Mesenteric fat pad (tissue), 1 donor: ENCODE measurements around the gene GBX2. TPM values are rescaled to one million over a fixed set of nuclear protein-coding genes. Genes with fewer than 3 reads are reported as not detected.

Experiments
- DNase-seq: peaks from one replicate; pipeline ENCODE4 v3.0.0-alpha.2; 2020; ENCODE audit warnings: low spot score
- total RNA-seq: library from RNA; stranded (reverse); fragmentation: NEBNext Ultra II Directional; extraction: Animal tissue kit (Norgen Biotek cat#: 25700); gene quantifications from one replicate; pipeline ENCODE4 v1.2.1, GENCODE V29; 2021
- donor health status: DM: yes; HTN: yes; CAD: no.

GBX2 gene
- total RNA-seq, 1 donor from 2014 or later = not detected

DNA sequence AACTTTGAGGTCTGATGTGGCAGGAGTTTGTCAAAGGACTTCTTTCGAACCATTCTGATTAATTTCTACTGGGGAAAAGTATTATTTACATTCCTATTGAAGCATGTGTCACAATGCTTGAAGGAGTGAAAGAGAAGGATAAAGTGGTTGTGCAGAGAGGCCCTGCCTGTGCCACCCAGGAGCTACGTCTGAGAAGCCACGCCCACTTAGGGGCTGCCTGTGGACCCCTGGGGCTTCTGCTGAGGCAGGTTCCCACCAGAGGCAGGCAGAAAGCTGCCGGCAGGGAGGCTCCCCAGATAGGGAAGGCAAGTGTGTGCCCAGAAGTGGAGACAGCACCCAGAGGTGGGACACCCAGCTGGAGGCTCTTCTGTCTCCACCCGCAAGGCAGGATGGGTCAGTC is 47.4 kb downstream of the GBX2 start:
- no peak for DNase-seq

DNA sequence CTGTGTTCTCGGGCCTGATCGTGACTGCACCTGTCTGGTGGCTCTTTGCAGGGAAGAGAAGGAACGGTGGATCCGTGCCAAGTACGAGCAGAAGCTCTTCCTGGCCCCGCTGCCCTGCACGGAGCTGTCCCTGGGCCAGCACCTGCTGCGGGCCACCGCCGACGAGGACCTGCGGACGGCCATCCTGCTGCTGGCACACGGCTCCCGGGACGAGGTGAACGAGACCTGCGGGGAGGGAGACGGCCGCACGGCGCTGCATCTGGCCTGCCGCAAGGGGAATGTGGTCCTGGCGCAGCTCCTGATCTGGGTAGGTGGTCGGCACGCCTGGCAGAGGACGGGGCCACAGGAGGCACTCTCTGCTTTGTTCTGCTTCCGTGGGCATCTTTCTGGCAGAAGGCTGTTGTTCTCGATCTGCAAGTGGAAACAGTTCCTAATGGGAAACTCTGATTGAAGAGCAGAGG is 48.0 kb downstream of the GBX2 start:
- no peak for DNase-seq

DNA sequence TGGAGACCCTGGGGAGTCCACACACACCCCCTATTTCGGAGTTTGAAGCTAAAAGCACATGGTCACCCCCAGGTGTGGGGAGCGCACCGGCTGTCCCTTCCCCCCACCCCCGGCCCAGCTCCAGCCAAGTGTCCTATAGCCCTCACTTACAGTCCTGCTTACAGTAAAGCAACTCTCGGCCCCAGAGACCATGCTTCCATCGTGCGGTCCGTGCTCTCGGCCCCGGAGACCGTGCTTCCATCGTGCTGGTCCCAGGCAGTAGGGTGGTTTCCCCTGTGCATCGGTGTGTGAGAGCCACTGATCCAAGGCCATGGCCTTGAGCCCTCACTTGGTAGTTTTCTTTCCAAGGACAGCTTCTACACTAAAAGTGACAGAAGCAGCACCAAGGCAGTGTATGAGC is 48.7 kb downstream of the GBX2 start:
- DNase-seq = no peak

DNA sequence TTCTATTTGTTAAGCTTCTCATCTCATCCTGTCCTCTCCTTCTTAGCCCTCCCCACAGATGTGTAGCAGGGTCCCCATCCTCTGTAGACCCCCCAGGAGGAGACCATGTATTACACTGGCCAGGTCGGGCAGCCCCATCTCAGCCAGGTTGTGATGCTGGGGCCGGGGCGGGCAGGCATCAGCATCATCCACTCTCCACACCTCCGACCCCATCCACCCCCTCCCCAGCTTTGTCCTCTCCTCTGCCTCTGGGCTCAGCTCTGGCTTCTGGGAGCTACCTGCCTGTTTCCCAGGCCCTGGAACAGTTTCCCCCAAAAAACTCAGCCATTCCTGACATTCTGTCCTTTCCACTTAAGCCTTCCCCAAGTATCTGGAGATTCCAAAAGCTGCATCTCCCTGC is 49.2 kb downstream of the GBX2 start:
- no peak for DNase-seq

DNA sequence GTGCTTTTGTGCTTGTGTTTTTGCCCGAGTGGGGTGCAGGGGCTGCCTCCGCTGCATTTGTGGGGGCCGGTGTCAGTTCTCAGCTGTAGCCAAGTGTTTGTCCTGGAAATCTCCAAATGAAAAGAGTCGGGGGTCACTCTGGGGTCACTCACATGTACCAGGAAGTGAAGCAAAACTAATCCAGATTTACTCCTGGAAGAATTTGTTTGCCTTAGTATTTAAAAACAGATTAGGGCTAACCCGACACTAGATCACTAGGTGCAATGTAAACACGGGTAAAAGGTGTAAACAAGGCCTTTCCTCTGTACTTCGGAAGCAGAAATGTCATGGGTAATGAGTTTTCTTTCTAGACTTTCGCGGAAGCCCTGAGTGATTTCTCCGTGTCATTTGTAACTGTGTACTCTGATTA is 50.3 kb downstream of the GBX2 start:
- DNase-seq = no peak

DNA sequence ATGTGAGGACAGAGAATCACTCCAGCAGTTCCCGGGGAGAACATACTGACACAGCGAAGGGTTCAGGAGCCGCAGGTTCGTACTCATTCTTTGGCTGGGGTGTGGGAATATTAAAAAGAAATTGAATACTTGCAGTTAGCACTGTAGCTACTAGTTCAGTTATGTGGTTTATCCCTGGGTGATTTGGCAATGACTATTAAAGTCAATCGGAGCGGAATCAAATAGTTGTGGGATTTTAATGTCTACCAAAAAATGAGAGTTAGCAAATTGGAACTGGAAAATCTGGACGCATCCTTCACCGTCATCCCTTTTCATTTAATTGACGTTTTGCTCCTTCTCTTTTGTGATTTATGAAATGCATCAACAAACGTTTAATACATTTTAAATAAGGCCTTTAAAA is 50.8 kb downstream of the GBX2 start:
- no peak for DNase-seq

Other genes with a start within 250 kb of the GBX2 start
- gene ASB18, start 96.0 kb upstream of the GBX2 start, total RNA-seq = not detected